Gastroesophageal sphincter (tissue), 4 donors: ENCODE measurements around the gene C3orf80. TPM values are rescaled to one million over a fixed set of nuclear protein-coding genes. Genes with fewer than 3 reads are reported as not detected.

Source experiments
- ATAC-seq: fragments of 150-250 bp; one replicate; pipeline ENCODE4 v1.9.1; 2016; ENCODE audit warnings: mild to moderate bottlenecking, moderate library complexity
- H3K27ac ChIP-seq, 4 donors: fragments of 200-600 bp; sonication (generic) in 3 of 4; 1 replicate in 3 of 4; 2 replicates in 1 of 4; pipeline ENCODE4 v1.5.1; 2016 to 2019
- H3K27me3 ChIP-seq: fragments of 200-600 bp; sonication (generic); one replicate; pipeline ENCODE4 v1.5.1; 2019
- H3K36me3 ChIP-seq, 2 donors: fragments of 200-600 bp; sonication (generic); one replicate each; pipeline ENCODE4 v1.5.1; 2019; ENCODE audit warnings: control low read depth in 1 of 2
- H3K4me1 ChIP-seq, 3 donors: fragments of 200-600 bp; sonication (generic); 1 replicate in 2 of 3; 2 replicates in 1 of 3; pipeline ENCODE4 v1.5.1; 2016 to 2019; ENCODE audit warnings: control low read depth in 2 of 3
- H3K4me3 ChIP-seq, 2 donors: fragments of 200-600 bp; sonication (generic); one replicate each; pipeline ENCODE4 v1.5.1; 2019; ENCODE audit warnings: mild to moderate bottlenecking in 1 of 2, moderate library complexity in 1 of 2
- H3K9me3 ChIP-seq, 3 donors: fragments of 200-600 bp; sonication (generic); one replicate each; pipeline ENCODE4 v1.5.1; 2017 to 2019; ENCODE audit warnings: control low read depth in 2 of 3
- EP300 ChIP-seq: sonication (generic); formaldehyde crosslinking; IDR thresholded peaks from one replicate; pipeline ENCODE4 v1.6.1; 2017; ENCODE audit warnings: antibody characterized with exemption, mild to moderate bottlenecking
- POLR2A ChIP-seq, 2 donors: fragments of 450-650 bp; IDR thresholded peaks; one replicate each; pipeline ENCODE4 v1.6.1; 2017; ENCODE audit warnings: antibody characterized with exemption in 2 of 2, mild to moderate bottlenecking in 2 of 2, moderate library complexity in 1 of 2
- POLR2AphosphoS5 ChIP-seq: sonication (generic); formaldehyde crosslinking; IDR thresholded peaks from one replicate; pipeline ENCODE4 v1.6.1; 2017; ENCODE audit warnings: antibody characterized with exemption
- WGBS, 2 donors: methylation state at CpG; one replicate each; pipeline ENCODE4 v1.1.5; 2018; ENCODE audit warnings: low coverage in 1 of 2; 5-methylcytosine and 5-hydroxymethylcytosine counted together
- total RNA-seq, 4 donors: library from RNA; depleted of rRNA; stranded (reverse); fragments of >200 nt; gene quantifications; one replicate each; pipeline ENCODE4 v1.1.0, GENCODE V29; 2016
- TF ChIP-seq, protein P1 (sequence below), 4 experiments: fragments of 200-600 bp in 2 of 4; fragments of 450-650 bp in 2 of 4; sonication (generic) in 1 of 4; IDR thresholded peaks; one replicate each; pipeline ENCODE4 v1.5.1; 2017 to 2019; ENCODE audit warnings: antibody characterized with exemption in 4 of 4, mild to moderate bottlenecking in 2 of 4, moderate library complexity in 2 of 4

Gene C3orf80
- total RNA-seq, 4 donors from 2014 or later = 0.12 to 1.1 (median 0.46) TPM

DNA sequence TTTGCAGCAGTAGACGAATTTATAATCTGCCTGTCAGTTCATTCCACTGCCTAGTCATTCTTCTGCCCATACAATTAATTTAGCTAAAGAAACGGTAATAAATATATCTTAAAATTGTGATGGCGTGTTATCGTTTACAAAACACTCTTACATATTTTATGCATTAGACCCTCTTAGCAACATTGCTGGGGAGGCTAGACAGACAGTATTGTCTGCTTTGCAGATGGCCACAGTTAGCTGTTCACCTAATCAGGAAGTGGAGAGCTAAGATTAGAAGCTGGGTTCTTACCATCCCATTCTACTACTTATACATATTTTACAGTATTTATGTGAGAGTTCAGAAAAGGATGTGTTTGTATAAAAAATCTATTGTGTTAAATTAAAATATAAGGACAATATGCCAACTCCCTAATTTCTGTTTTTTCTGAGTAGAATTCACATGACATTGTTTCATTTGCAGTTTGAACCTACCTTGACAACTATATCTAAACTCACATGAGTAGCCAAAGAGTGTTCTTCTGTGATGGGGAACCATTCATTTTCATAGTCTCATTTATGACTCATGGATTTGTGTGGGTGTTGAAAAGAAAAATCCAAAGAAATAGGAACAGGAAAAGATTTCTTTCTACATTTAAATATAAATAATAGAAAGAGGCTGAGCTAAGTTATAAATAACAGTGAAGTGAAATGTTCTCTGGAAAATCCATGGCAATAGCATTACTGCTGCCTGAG lies 41.7 kb upstream of the C3orf80 start:
- TF ChIP-seq, protein P1, sequence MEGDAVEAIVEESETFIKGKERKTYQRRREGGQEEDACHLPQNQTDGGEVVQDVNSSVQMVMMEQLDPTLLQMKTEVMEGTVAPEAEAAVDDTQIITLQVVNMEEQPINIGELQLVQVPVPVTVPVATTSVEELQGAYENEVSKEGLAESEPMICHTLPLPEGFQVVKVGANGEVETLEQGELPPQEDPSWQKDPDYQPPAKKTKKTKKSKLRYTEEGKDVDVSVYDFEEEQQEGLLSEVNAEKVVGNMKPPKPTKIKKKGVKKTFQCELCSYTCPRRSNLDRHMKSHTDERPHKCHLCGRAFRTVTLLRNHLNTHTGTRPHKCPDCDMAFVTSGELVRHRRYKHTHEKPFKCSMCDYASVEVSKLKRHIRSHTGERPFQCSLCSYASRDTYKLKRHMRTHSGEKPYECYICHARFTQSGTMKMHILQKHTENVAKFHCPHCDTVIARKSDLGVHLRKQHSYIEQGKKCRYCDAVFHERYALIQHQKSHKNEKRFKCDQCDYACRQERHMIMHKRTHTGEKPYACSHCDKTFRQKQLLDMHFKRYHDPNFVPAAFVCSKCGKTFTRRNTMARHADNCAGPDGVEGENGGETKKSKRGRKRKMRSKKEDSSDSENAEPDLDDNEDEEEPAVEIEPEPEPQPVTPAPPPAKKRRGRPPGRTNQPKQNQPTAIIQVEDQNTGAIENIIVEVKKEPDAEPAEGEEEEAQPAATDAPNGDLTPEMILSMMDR (IDR thresholded peaks at IDR 0.05) = no peak
- TF ChIP-seq POLR2AphosphoS5 (no peak), EP300 (no peak), POLR2A (IDR thresholded peaks at IDR 0.05) (no peak)
- no peaks in the 10 kb centered on the region for H3K9me3 ChIP-seq
- H3K27me3 ChIP-seq = no peaks in the 10 kb centered on the region
- 72 to 89% methylated on average over 4 of the region's 4 CpGs for WGBS, 2 donors
- H3K4me3 ChIP-seq = no peak overlapping the region
- H3K27ac ChIP-seq = no peak overlapping the region
- H3K36me3 ChIP-seq = no peaks in the 10 kb centered on the region
- peaks cover 0 to 24% (median 0%) of the 10 kb centered on the region in 3 donors for H3K4me1 ChIP-seq
- no peak for ATAC-seq

DNA sequence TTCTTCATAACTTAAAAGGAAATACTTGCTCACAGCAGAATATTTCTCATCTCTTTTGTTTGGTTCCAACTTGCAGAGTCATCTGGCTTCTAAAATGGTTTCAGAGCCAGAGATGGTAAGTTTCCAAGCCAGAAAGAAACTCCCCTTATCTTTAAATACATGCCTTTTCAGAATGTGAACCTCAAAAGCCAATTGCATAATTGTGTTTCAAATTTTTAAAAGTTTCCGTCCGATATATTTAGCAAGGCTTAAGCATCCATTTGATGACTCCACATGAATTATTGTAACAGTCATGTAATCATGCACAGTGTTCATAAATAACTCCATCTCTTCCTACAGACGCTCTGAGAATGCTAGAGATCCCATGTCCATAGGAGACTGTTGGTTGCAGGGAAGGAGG lies 40.6 kb upstream of the C3orf80 start:
- Histone ChIP-seq H3K27me3 (no peaks in the 10 kb centered on the region), H3K4me3 (no peak overlapping the region), H3K9me3 (no peaks in the 10 kb centered on the region), H3K4me1 (peaks cover 0 to 24% (median 0%) of the 10 kb centered on the region in 3 donors), H3K36me3 (no peaks in the 10 kb centered on the region), H3K27ac (no peak overlapping the region)
- ATAC-seq = peak; percentile 22
- TF ChIP-seq POLR2AphosphoS5 = no peak
- no peak for TF ChIP-seq EP300
- no peak for TF ChIP-seq POLR2A (IDR thresholded peaks at IDR 0.05)
- TF ChIP-seq, protein P1 (IDR thresholded peaks at IDR 0.05) = no peak
- 6 to 38% methylated on average over 3 of the region's 3 CpGs for WGBS, 2 donors

DNA sequence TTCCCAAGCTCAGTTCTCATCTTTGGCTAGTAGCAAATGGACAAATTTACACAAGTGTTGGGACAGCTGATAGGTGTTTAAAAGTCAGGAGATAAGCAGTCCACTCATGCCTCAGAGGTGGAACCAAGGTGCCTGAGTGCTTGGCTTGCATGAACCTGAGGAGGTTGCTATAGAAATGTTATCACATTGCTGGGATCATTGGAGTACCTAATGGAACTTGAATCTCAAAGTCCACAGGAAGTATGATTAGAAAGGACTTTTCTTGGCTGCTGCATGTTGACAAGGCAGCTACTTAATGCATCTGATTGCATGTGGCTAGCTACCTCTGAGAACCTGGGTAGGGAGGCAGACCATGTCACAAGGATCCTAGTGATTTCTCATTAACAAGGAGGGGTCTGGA lies 39.5 kb upstream of the C3orf80 start:
- H3K4me3 ChIP-seq = no peak overlapping the region
- H3K36me3 ChIP-seq = no peaks in the 10 kb centered on the region
- H3K27me3 ChIP-seq = no peaks in the 10 kb centered on the region
- no peaks in the 10 kb centered on the region for H3K9me3 ChIP-seq
- H3K4me1 ChIP-seq = peaks cover 0 to 17% (median 0%) of the 10 kb centered on the region in 3 donors
- no peak for ATAC-seq
- no peak overlapping the region for H3K27ac ChIP-seq
- TF ChIP-seq POLR2AphosphoS5 = no peak
- TF ChIP-seq EP300 = no peak
- TF ChIP-seq, protein P1 (IDR thresholded peaks at IDR 0.05) = no peak
- TF ChIP-seq POLR2A (IDR thresholded peaks at IDR 0.05) = no peak

DNA sequence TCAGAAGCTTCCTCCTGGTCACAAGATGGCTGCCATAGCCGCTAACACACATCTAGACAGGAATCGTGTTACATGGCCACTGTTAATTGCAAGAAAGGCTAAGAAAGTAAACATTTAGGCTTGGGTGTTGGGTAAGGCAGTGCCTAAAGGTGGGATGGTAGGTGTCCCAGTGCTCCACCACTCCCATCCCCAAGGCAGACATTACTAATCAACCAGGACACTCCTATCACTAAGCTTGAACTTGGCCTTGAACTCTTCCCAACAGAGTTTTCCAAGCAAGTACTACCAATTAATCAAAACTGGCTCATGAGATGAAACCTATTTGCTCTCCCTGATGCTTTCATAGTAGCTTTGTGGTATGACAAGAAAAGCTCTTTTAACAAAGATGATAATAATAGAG lies 37.9 kb upstream of the C3orf80 start:
- no peak overlapping the region for H3K27ac ChIP-seq
- TF ChIP-seq, protein P1 (IDR thresholded peaks at IDR 0.05) = no peak
- H3K36me3 ChIP-seq = no peaks in the 10 kb centered on the region
- no peak for ATAC-seq
- H3K9me3 ChIP-seq = no peaks in the 10 kb centered on the region
- H3K4me1 ChIP-seq = peaks cover 0 to 10% (median 0%) of the 10 kb centered on the region in 3 donors
- no peak overlapping the region for H3K4me3 ChIP-seq
- 100% methylated on average over 1 of the region's 2 CpGs; no CpG with 5 or more reads in 1 of the 2 donors for WGBS, 2 donors
- H3K27me3 ChIP-seq = no peaks in the 10 kb centered on the region

DNA sequence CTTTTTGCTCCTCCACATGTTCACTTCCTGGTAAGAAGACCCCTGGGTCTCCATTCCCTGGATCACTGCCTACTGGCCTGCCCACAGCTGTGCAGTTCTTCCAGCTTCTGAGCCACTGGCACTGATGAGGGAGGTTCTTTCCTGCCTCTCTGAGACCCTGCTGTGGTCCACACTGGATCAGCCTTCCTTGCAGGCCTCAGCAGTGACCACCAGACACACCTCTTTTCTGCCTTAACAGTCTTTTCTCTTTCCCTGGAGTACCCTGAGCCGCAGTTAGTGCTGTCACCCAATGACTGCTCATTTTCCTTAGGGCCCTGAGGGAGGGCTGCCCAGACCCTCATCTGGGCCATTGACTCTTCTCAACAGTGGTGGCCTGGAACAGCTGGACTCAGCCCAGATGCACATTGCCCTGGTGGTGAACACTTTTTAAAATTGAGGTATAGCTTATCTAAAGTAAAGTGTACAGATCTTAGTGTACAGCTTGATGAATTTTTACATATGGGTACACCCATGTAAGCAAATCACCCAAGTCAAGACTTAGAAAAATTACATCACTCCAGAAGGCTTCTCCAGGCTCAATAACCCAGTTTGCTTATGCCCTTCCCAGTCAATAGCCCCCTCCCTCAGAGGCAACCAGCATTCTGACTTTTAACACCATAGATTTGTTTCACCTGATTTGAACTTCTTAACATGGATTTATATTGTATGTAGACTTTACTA lies 32.8 kb upstream of the C3orf80 start:
- Histone ChIP-seq H3K9me3 (no peaks in the 10 kb centered on the region), H3K27me3 (no peaks in the 10 kb centered on the region), H3K27ac (no peak overlapping the region), H3K4me1 (no peaks in the 10 kb centered on the region), H3K4me3 (no peak overlapping the region), H3K36me3 (no peaks in the 10 kb centered on the region)
- TF ChIP-seq, protein P1 (IDR thresholded peaks at IDR 0.05) = no peak
- TF ChIP-seq POLR2A (IDR thresholded peaks at IDR 0.05) = no peak
- TF ChIP-seq POLR2AphosphoS5 = no peak
- no peak for TF ChIP-seq EP300
- ATAC-seq = no peak
- 100% methylated on average over 1 of the region's 1 CpG for WGBS, 2 donors
